ENCODE results near the gene NEK2.

Gene NEK2

DNA sequence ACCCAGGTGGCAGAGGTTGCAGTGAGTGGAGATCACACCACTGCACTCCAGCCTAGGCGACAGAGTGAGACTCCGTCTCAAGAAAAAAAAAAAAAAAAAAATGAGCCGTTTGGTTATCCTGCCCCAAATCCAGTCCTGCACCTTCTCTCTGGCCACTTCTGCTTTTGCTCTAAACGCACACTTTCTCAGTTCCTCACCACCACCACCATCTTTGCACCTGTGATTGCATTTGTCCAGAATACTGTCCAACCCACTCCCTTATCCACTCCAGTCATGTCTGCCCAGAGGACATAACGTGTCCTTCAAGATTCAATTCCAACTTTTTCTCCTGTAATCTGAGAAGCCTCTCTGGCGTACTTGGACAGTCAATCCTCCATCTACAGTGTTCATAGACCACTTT, 2.2 kb upstream of the NEK2 start:
- no peak overlapping the region for H3K27ac ChIP-seq
- no peak for TF ChIP-seq ZFX (IDR thresholded peaks at IDR 0.05)

GRCh38 chr1:211676761-211677160, 1.3 kb upstream of the NEK2 start:
- TF ChIP-seq, protein P1, sequence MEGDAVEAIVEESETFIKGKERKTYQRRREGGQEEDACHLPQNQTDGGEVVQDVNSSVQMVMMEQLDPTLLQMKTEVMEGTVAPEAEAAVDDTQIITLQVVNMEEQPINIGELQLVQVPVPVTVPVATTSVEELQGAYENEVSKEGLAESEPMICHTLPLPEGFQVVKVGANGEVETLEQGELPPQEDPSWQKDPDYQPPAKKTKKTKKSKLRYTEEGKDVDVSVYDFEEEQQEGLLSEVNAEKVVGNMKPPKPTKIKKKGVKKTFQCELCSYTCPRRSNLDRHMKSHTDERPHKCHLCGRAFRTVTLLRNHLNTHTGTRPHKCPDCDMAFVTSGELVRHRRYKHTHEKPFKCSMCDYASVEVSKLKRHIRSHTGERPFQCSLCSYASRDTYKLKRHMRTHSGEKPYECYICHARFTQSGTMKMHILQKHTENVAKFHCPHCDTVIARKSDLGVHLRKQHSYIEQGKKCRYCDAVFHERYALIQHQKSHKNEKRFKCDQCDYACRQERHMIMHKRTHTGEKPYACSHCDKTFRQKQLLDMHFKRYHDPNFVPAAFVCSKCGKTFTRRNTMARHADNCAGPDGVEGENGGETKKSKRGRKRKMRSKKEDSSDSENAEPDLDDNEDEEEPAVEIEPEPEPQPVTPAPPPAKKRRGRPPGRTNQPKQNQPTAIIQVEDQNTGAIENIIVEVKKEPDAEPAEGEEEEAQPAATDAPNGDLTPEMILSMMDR (conservative IDR thresholded peaks at IDR 0.05): no peak
- H3K27ac ChIP-seq: no peak overlapping the region

- peak overlapping the region; percentile 83 for H3K27ac ChIP-seq
- TF ChIP-seq, protein P1 (conservative IDR thresholded peaks at IDR 0.05): no peak
- no peak for TF ChIP-seq ZFX (IDR thresholded peaks at IDR 0.05)
These were observed 724 bp upstream of the NEK2 start for GRCh38 chr1:211676106-211676583.

- TF ChIP-seq ZFX (IDR thresholded peaks at IDR 0.05): no peak
- TF ChIP-seq, protein P1 (conservative IDR thresholded peaks at IDR 0.05): no peak
- H3K27ac ChIP-seq: no peak overlapping the region
These were observed 8.3 kb downstream of the NEK2 start for GRCh38 chr1:211667065-211667617.

GRCh38 chr1:211660718-211661222, 14.7 kb downstream of the NEK2 start:
- TF ChIP-seq, protein P1 (conservative IDR thresholded peaks at IDR 0.05): no peak
- no peak for TF ChIP-seq ZFX (IDR thresholded peaks at IDR 0.05)

DNA sequence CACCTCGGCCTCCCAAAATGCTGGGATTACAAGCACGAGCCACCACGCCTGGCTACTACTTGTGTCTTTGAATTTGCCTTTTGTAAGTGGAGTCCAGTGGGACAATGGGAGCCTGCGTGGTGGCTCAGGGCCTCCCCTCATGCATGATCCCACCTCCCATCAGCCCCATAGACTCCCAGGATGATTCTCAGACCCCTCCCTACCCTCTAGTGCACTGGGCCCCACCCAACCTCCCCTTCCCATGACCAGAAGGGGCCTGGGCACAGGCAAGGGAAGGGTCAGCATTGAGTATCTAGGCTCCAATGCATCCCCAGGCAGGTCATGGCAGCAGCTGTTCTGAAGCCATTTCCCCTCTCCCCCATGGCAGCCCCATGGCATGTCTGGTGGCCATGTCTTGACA, 18.7 kb downstream of the NEK2 start:
- TF ChIP-seq ZFX (IDR thresholded peaks at IDR 0.05): no peak
- TF ChIP-seq, protein P1 (conservative IDR thresholded peaks at IDR 0.05): no peak
- no peak overlapping the region for H3K27ac ChIP-seq

More at GRCh38 chr1:211660718-211661222, 14.7 kb downstream of the NEK2 start:
- H3K27ac ChIP-seq: no peak overlapping the region

DNA sequence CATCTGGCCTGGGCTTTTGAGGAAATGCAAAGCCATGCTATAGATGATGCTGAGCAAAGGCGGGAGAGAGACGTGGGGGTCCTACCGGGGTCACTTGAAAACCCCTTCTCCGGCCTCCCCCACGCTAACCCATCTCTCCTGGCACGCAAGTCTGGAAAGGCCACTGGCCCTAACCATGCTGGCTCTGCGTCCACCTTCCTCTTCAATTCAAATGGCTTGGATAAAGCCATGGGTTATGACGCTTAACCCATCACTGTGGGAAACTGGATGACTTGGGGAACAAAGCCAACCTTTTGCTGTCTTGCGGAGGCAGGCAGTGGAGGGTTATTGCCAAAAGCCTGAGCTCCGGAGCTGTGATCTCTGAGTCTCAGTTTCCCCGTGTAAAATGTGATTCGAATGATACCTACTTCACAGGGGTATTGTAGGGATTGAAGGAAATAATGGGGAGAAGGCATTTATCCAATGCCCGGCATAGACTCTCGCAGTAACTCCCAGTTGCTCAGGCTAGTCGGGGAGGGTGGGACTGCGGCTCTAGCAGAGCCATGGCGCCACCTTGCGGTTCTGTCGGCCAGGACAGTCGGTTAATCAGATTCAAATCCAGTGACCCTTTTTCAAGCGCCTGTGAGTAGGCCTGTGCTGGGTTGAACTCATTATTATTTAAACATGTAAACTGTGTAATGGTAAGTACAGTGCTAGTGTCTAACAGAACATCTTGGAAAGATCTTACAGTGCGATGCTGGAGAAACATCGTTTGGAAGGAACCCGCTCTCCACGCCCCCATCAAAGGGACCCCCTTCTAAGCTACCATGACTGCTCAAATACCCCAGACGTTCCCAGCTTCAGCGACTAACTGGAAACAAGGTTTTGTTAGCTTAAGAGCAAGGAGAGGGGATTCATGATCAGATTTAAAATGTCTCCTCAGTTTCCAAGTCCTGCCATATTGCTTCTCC, 20.3 kb downstream of the NEK2 start:
- H3K27ac ChIP-seq: no peak overlapping the region
- TF ChIP-seq ZFX (IDR thresholded peaks at IDR 0.05): no peak
- TF ChIP-seq, protein P1 (conservative IDR thresholded peaks at IDR 0.05): peak; percentile 96
